Measurements from ENCODE around the gene GNB5. TPM values are rescaled to one million over a fixed set of nuclear protein-coding genes. Genes with fewer than 3 reads are reported as not detected.

GNB5 gene
- total and polyA plus RNA-seq, 2 of the 13 experiments (the other 11 are each of a cell fraction or from before 2014, with no cell fraction given), result 13.7 to 14.4 TPM

DNA sequence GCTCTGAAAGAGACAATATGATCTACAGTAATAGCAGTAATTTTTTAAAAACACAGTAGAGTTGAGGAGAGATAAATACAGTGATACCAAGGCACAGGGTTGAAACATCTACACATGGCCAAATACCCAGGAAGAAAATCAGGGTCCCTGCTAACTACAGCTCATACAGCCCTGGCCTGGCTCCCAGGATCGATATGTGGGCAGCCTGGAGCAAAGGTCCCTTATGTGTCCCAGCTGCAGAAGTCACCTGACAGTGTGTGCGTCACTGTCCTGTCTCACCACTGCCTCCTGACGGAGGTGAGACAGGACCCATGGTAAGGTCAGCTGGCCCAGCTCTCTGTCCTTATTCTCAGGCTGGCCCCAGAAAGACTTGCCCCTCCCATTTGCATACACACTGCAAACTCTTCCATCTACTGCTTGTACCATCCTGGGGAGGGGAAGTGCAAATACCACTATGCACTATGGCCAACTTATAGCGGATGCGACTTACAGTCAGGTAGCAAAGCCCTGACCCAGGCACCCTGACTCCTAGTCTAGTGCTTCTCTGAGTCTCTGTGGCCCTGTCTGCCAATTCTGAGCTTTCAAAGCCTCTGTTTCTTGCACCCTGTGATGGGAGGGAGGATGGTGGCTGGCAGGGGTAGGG is 56.6 kb downstream of the GNB5 start (continued):
- TF ChIP-seq TFDP1 (CRISPR knock-in tag; IDR thresholded peaks at IDR 0.05; ENCODE audit: borderline replicate concordance), result 0 out of 2 replicates have a peak, but pooled peaks have one; percentile 14
- TF ChIP-seq MAFG (CRISPR knock-in tag; IDR thresholded peaks at IDR 0.05), result no peak
- peak; percentile 98 for TF ChIP-seq SALL1 (CRISPR knock-in tag; IDR thresholded peaks at IDR 0.05)
- TF ChIP-seq, protein P1, sequence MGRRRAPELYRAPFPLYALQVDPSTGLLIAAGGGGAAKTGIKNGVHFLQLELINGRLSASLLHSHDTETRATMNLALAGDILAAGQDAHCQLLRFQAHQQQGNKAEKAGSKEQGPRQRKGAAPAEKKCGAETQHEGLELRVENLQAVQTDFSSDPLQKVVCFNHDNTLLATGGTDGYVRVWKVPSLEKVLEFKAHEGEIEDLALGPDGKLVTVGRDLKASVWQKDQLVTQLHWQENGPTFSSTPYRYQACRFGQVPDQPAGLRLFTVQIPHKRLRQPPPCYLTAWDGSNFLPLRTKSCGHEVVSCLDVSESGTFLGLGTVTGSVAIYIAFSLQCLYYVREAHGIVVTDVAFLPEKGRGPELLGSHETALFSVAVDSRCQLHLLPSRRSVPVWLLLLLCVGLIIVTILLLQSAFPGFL (CRISPR knock-in tag; IDR thresholded peaks at IDR 0.05), result no peak
- no peak for TF ChIP-seq ZNF503 (CRISPR knock-in tag; IDR thresholded peaks at IDR 0.05)
- TF ChIP-seq THAP8 (CRISPR knock-in tag; IDR thresholded peaks at IDR 0.05; ENCODE audit: borderline replicate concordance), result no peak
- TF ChIP-seq, protein P2, sequence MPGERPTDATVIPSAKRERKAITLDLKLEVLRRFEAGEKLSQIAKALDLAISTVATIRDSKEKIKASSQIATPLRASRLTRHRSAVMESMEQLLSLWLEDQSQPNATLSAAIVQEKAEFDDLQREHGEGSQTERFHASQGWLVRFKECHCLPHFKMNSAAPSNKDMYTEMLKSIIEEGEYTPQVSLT (CRISPR knock-in tag; IDR thresholded peaks at IDR 0.05; ENCODE audit: borderline replicate concordance, low read depth), result no peak
- TF ChIP-seq MTF2 (CRISPR knock-in tag; IDR thresholded peaks at IDR 0.05; ENCODE audit: borderline replicate concordance), result no peak
- TF ChIP-seq HNRNPLL (IDR thresholded peaks at IDR 0.05; ENCODE audit: low read depth, low read length, poor library complexity, severe bottlenecking), result no peak
- no peak for TF ChIP-seq ZNF10 (CRISPR knock-in tag; IDR thresholded peaks at IDR 0.05; ENCODE audit: borderline replicate concordance, low read depth)
- TF ChIP-seq, protein P3, sequence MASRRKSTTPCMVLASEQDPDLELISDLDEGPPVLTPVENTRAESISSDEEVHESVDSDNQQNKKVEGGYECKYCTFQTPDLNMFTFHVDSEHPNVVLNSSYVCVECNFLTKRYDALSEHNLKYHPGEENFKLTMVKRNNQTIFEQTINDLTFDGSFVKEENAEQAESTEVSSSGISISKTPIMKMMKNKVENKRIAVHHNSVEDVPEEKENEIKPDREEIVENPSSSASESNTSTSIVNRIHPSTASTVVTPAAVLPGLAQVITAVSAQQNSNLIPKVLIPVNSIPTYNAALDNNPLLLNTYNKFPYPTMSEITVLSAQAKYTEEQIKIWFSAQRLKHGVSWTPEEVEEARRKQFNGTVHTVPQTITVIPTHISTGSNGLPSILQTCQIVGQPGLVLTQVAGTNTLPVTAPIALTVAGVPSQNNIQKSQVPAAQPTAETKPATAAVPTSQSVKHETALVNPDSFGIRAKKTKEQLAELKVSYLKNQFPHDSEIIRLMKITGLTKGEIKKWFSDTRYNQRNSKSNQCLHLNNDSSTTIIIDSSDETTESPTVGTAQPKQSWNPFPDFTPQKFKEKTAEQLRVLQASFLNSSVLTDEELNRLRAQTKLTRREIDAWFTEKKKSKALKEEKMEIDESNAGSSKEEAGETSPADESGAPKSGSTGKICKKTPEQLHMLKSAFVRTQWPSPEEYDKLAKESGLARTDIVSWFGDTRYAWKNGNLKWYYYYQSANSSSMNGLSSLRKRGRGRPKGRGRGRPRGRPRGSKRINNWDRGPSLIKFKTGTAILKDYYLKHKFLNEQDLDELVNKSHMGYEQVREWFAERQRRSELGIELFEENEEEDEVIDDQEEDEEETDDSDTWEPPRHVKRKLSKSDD (CRISPR knock-in tag; IDR thresholded peaks at IDR 0.05; ENCODE audit: low read depth), result peak; percentile 90
- TF ChIP-seq RNF2 (conservative IDR thresholded peaks at IDR 0.05; ENCODE audit: low read depth), result no peak
- no peak for TF ChIP-seq GTF2F1 (IDR thresholded peaks at IDR 0.05; ENCODE audit: low read length)
- peak; percentile 89; the same call in 1 of the 2 replicates for TF ChIP-seq ZNF292 (CRISPR knock-in tag; IDR thresholded peaks at IDR 0.05; ENCODE audit: borderline replicate concordance, low read depth)
- TF ChIP-seq MTA1 (CRISPR knock-in tag; IDR thresholded peaks at IDR 0.05; ENCODE audit: borderline replicate concordance), result peak; percentile 71; the same call in 1 of the 2 replicates
- no peak for TF ChIP-seq PLSCR1 (CRISPR knock-in tag; IDR thresholded peaks at IDR 0.05; ENCODE audit: borderline replicate concordance)
- TF ChIP-seq NFKB2 (CRISPR knock-in tag; IDR thresholded peaks at IDR 0.05; ENCODE audit: borderline replicate concordance), result no peak
- no peak for TF ChIP-seq ZNF660 (CRISPR knock-in tag; IDR thresholded peaks at IDR 0.05; ENCODE audit: borderline replicate concordance, low read depth)
- no peak for TF ChIP-seq ZNF7 (CRISPR knock-in tag; IDR thresholded peaks at IDR 0.05)
- TF ChIP-seq ZNF225 (CRISPR knock-in tag; IDR thresholded peaks at IDR 0.05), result no peak

Data from HepG2 (cell line).